Measurements from ENCODE around the gene SBF2.

GRCh38 chr11:10139143-10139542 is 154.9 kb downstream of the SBF2 start:
- TF ChIP-seq CTCF (IDR thresholded peaks at IDR 0.05) (no peak), EZH2 (IDR thresholded peaks at IDR 0.05; ENCODE audit: borderline replicate concordance, insufficient read depth, low read depth, low read length, poor library complexity, severe bottlenecking) (no peak)

Data from B cell (primary cell).